Mesenchymal stem cell (in vitro differentiated cells and primary cell): ENCODE data around the gene HTT.
A peak's percentile ranks its signal among the peaks of the same experiment; 100 is the strongest.

Experiments
- DNase-seq: peaks from one replicate; pipeline ENCODE4 v3.0.0-alpha.2; 2013
- H2AFZ ChIP-seq: one replicate; pipeline ENCODE4 v1.6.1; 2013; ENCODE audit warnings: low read depth, mild to moderate bottlenecking, control low read depth, inconsistent platforms, low read length, moderate library complexity
- H2AK5ac ChIP-seq: 2 replicates; pipeline ENCODE4 v1.6.1; 2013; ENCODE audit warnings: low read length, moderate library complexity, mild to moderate bottlenecking, inconsistent platforms; ENCODE audit not compliant: severe bottlenecking
- H2BK120ac ChIP-seq: one replicate; pipeline ENCODE4 v1.6.1; 2013; ENCODE audit warnings: low read depth, mild to moderate bottlenecking, inconsistent platforms, low read length, moderate library complexity
- H2BK12ac ChIP-seq, 2 experiments: one replicate each; pipeline ENCODE4 v1.6.1; 2013; ENCODE audit warnings: inconsistent platforms in 2 of 2, low read length in 2 of 2, mild to moderate bottlenecking in 2 of 2, moderate library complexity in 2 of 2, control low read depth in 1 of 2
- H2BK15ac ChIP-seq: one replicate; pipeline ENCODE4 v1.6.1; 2013; ENCODE audit warnings: mild to moderate bottlenecking, low read depth, inconsistent platforms; ENCODE audit not compliant: poor library complexity, severe bottlenecking
- H2BK5ac ChIP-seq: 2 replicates; pipeline ENCODE4 v1.6.1; 2013; ENCODE audit warnings: low read depth, mild to moderate bottlenecking, low read length, control low read depth, inconsistent platforms; ENCODE audit not compliant: poor library complexity, severe bottlenecking
- H3K14ac ChIP-seq, 2 experiments: one replicate each; pipeline ENCODE4 v1.6.1; 2013; ENCODE audit warnings: inconsistent platforms in 2 of 2, low read length in 2 of 2, control low read depth in 1 of 2, mild to moderate bottlenecking in 1 of 2, moderate library complexity in 1 of 2
- H3K18ac ChIP-seq, 2 experiments: one replicate each; pipeline ENCODE4 v1.6.1; 2013; ENCODE audit warnings: inconsistent platforms in 2 of 2, low read length in 2 of 2, control low read depth in 1 of 2, low read depth in 1 of 2, mild to moderate bottlenecking in 1 of 2
- H3K23ac ChIP-seq, 2 experiments: one replicate each; pipeline ENCODE4 v1.6.1; 2013; ENCODE audit warnings: inconsistent platforms in 2 of 2, low read length in 2 of 2, mild to moderate bottlenecking in 2 of 2, moderate library complexity in 2 of 2, control low read depth in 1 of 2
- H3K27ac ChIP-seq: 2 replicates; pipeline ENCODE4 v1.5.1; 2013; ENCODE audit warnings: mild to moderate bottlenecking, moderate library complexity, low read length, control low read depth, inconsistent platforms; ENCODE audit not compliant: poor library complexity, severe bottlenecking
- H3K27me3 ChIP-seq, 2 experiments: 2 replicates each; pipeline versions ENCODE4 v1.6.1 to v1.7.0; 2013; ENCODE audit warnings: low read length in 2 of 2, mild to moderate bottlenecking in 2 of 2, moderate library complexity in 2 of 2, control low read depth in 1 of 2, inconsistent platforms in 1 of 2; ENCODE audit not compliant: control insufficient read depth in 1 of 2, insufficient read depth in 1 of 2
- H3K36me3 ChIP-seq, 2 experiments: 2 replicates each; pipeline versions ENCODE4 v1.6.1 to v1.7.0; 2013; ENCODE audit warnings: low read length in 2 of 2, control low read depth in 1 of 2, inconsistent platforms in 1 of 2, low read depth in 1 of 2, mild to moderate bottlenecking in 1 of 2; ENCODE audit not compliant: insufficient read depth in 2 of 2, control insufficient read depth in 1 of 2
- H3K4ac ChIP-seq, 2 experiments: one replicate each; pipeline ENCODE4 v1.6.1; 2013; ENCODE audit warnings: inconsistent platforms in 2 of 2, low read length in 2 of 2, mild to moderate bottlenecking in 2 of 2, moderate library complexity in 2 of 2, control low read depth in 1 of 2, low read depth in 1 of 2
- H3K4me1 ChIP-seq: 2 replicates; pipeline ENCODE4 v1.6.1; 2013; ENCODE audit warnings: low read depth, low read length, control low read depth; ENCODE audit not compliant: control insufficient read depth, insufficient read depth
- H3K4me2 ChIP-seq: 2 replicates; pipeline ENCODE4 v1.6.1; 2013; ENCODE audit warnings: low read length, mild to moderate bottlenecking, inconsistent platforms; ENCODE audit not compliant: poor library complexity, severe bottlenecking
- H3K4me3 ChIP-seq, 2 experiments: 2 replicates each; pipeline versions ENCODE4 v1.5.1 to v1.7.0; 2013; ENCODE audit warnings: low read length in 2 of 2, mild to moderate bottlenecking in 2 of 2, control low read depth in 1 of 2, low read depth in 1 of 2; ENCODE audit not compliant: insufficient read depth in 1 of 2
- H3K79me1 ChIP-seq: replicated peaks from 2 replicates; pipeline ENCODE4 v1.6.1; 2013; ENCODE audit warnings: mild to moderate bottlenecking, control low read depth, low read length, inconsistent platforms; ENCODE audit not compliant: poor library complexity, severe bottlenecking
- H3K9ac ChIP-seq: 2 replicates; pipeline ENCODE4 v1.7.0; 2013; ENCODE audit warnings: mild to moderate bottlenecking, low read length, moderate library complexity
- H3K9me3 ChIP-seq: 2 replicates; pipeline ENCODE4 v1.7.0; 2013; ENCODE audit warnings: mild to moderate bottlenecking, low read length; ENCODE audit not compliant: control insufficient read depth
- H4K8ac ChIP-seq: one replicate; pipeline ENCODE4 v1.6.1; 2013; ENCODE audit warnings: inconsistent platforms, mild to moderate bottlenecking, low read length, moderate library complexity
- H4K91ac ChIP-seq: one replicate; pipeline ENCODE4 v1.6.1; 2013; ENCODE audit warnings: mild to moderate bottlenecking, low read length, inconsistent platforms
- WGBS: methylation state at CpG from one replicate; pipeline ENCODE4 v1.1.7; 2013; ENCODE audit warnings: mixed read lengths; 5-methylcytosine and 5-hydroxymethylcytosine counted together

HTT gene

GRCh38 chr4:3030566-3031356 lies 43.7 kb upstream of the HTT start:
- no peak overlapping the region for H3K9ac ChIP-seq
- no peaks in the 10 kb centered on the region for H3K79me1 ChIP-seq
- H3K4me1 ChIP-seq, result peaks cover 1% of the 10 kb centered on the region
- no peak overlapping the region for H3K18ac ChIP-seq
- no peak overlapping the region for H3K4me2 ChIP-seq
- no peak overlapping the region for H2BK120ac ChIP-seq
- H4K8ac ChIP-seq, result no peak overlapping the region
- no peak overlapping the region for H2AFZ ChIP-seq
- H3K36me3 ChIP-seq, result no peaks in the 10 kb centered on the region
- H3K23ac ChIP-seq, result no peak overlapping the region
- H3K4ac ChIP-seq, result no peak overlapping the region
- no peak overlapping the region for H4K91ac ChIP-seq
- WGBS, result 87% methylated on average over 18 of the region's 18 CpGs
- no peak overlapping the region for H2AK5ac ChIP-seq
- no peaks in the 10 kb centered on the region for H3K9me3 ChIP-seq
- no peak overlapping the region for H3K27ac ChIP-seq
- no peak overlapping the region for H2BK15ac ChIP-seq
- peak overlapping the region in 1 of 2 experiments; percentile 19 for H3K14ac ChIP-seq
- peaks cover 0 to 40% of the 10 kb centered on the region in 2 experiments for H3K27me3 ChIP-seq
- DNase-seq, result no peak
- H3K4me3 ChIP-seq, result no peak overlapping the region
- no peak overlapping the region for H2BK5ac ChIP-seq
- H2BK12ac ChIP-seq, result no peak overlapping the region

- Histone ChIP-seq H3K4ac (no peak overlapping the region), H3K18ac (no peak overlapping the region), H3K9ac (no peak overlapping the region), H3K14ac (no peak overlapping the region), H2BK5ac (no peak overlapping the region), H3K79me1 (no peaks in the 10 kb centered on the region), H4K8ac (no peak overlapping the region), H3K27me3 (peaks cover 0 to 48% of the 10 kb centered on the region in 2 experiments), H2AFZ (no peak overlapping the region), H3K23ac (no peak overlapping the region), H2BK12ac (no peak overlapping the region), H3K4me3 (no peak overlapping the region), H3K9me3 (no peaks in the 10 kb centered on the region), H2BK15ac (no peak overlapping the region), H3K4me2 (no peak overlapping the region), H3K4me1 (peaks cover 1% of the 10 kb centered on the region), H4K91ac (no peak overlapping the region), H3K27ac (no peak overlapping the region), H2AK5ac (no peak overlapping the region), H2BK120ac (no peak overlapping the region), H3K36me3 (no peaks in the 10 kb centered on the region)
- 85% methylated on average over 11 of the region's 12 CpGs for WGBS
- DNase-seq, result no peak
Observed at GRCh38 chr4:3031357-3032082, 43.0 kb upstream of the HTT start.

DNA sequence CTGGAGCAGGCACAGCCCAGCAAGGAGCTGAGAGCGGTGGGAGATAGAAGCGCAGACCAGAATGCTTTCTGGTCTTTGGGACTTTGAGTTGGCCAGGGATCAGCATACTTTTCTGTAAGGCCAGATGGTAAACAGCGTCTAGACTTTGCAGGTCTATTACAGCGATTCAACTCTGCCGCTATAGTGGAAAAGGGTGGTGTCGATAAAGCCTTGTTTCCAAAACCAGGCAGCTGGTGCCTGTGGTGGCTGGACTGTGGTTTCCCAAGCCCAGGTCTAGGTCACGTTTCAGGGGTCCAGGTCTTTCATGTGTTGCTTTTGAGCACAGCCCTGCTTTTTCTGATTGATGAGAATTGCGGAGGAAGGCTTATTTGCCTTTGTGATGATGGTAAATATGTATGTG lies 40.2 kb upstream of the HTT start:
- Histone ChIP-seq H4K8ac (no peak overlapping the region), H2AFZ (no peak overlapping the region)
- WGBS, result 85% methylated on average over 7 of the region's 8 CpGs

GRCh38 chr4:3035249-3035648 lies 39.2 kb upstream of the HTT start:
- no peak overlapping the region for H3K4me2 ChIP-seq
- H3K4me3 ChIP-seq, result no peak overlapping the region
- H2BK15ac ChIP-seq, result no peak overlapping the region
- no peak overlapping the region for H4K8ac ChIP-seq
- H4K91ac ChIP-seq, result no peak overlapping the region
- no peak overlapping the region for H2BK5ac ChIP-seq
- H2AK5ac ChIP-seq, result no peak overlapping the region
- no peak overlapping the region for H2BK12ac ChIP-seq
- no peak overlapping the region for H3K9ac ChIP-seq
- H3K4ac ChIP-seq, result no peak overlapping the region
- H2BK120ac ChIP-seq, result no peak overlapping the region
- H3K4me1 ChIP-seq, result no peaks in the 10 kb centered on the region
- H2AFZ ChIP-seq, result no peak overlapping the region
- H3K36me3 ChIP-seq, result no peaks in the 10 kb centered on the region
- no peak overlapping the region for H3K27ac ChIP-seq
- H3K79me1 ChIP-seq, result no peaks in the 10 kb centered on the region
- DNase-seq, result no peak
- no peaks in the 10 kb centered on the region for H3K9me3 ChIP-seq
- H3K14ac ChIP-seq, result no peak overlapping the region
- no peak overlapping the region for H3K23ac ChIP-seq
- no peak overlapping the region for H3K18ac ChIP-seq
- peaks cover 0 to 54% of the 10 kb centered on the region in 2 experiments for H3K27me3 ChIP-seq
- WGBS, result 92% methylated on average over 8 of the region's 8 CpGs

More for the DNA sequence above, 40.2 kb upstream of the HTT start:
- H3K9ac ChIP-seq, result no peak overlapping the region
- DNase-seq, result no peak
- no peaks in the 10 kb centered on the region for H3K9me3 ChIP-seq
- no peak overlapping the region for H3K14ac ChIP-seq
- no peak overlapping the region for H2BK12ac ChIP-seq
- no peak overlapping the region for H4K91ac ChIP-seq
- no peak overlapping the region for H3K18ac ChIP-seq
- H3K4me2 ChIP-seq, result no peak overlapping the region
- peaks cover 1% of the 10 kb centered on the region for H3K4me1 ChIP-seq
- no peak overlapping the region for H2BK120ac ChIP-seq
- no peak overlapping the region for H2BK5ac ChIP-seq
- no peak overlapping the region for H3K27ac ChIP-seq
- no peaks in the 10 kb centered on the region for H3K36me3 ChIP-seq
- H2BK15ac ChIP-seq, result no peak overlapping the region
- no peak overlapping the region for H3K23ac ChIP-seq
- H3K4me3 ChIP-seq, result no peak overlapping the region
- no peak overlapping the region for H2AK5ac ChIP-seq
- H3K79me1 ChIP-seq, result no peaks in the 10 kb centered on the region
- H3K4ac ChIP-seq, result no peak overlapping the region
- H3K27me3 ChIP-seq, result peaks cover 0 to 57% of the 10 kb centered on the region in 2 experiments
